Activated naive CD4-positive, alpha-beta T cell treated with Interleukin-2 at 50 U/mL for 16 hours (primary cell): ENCODE results near the gene TRIM60.
"Not testable (repeated sequence)": the region's sequence is repeated elsewhere in the genome, so short reads cannot be mapped to it uniquely, and the experiment has no call there.

ENCODE experiments used
- DNase-seq: peaks from one replicate; pipeline ENCODE4 v3.0.0-alpha.2; 2020

TRIM60 gene

GRCh38 chr4:165055601-165056000, 23.8 kb downstream of the TRIM60 start:
- no peak for DNase-seq

- no peak for DNase-seq
These were observed 26.9 kb downstream of the TRIM60 start for GRCh38 chr4:165058666-165059065.

- DNase-seq = no peak
These were observed 27.6 kb downstream of the TRIM60 start for GRCh38 chr4:165059386-165059785.

DNA sequence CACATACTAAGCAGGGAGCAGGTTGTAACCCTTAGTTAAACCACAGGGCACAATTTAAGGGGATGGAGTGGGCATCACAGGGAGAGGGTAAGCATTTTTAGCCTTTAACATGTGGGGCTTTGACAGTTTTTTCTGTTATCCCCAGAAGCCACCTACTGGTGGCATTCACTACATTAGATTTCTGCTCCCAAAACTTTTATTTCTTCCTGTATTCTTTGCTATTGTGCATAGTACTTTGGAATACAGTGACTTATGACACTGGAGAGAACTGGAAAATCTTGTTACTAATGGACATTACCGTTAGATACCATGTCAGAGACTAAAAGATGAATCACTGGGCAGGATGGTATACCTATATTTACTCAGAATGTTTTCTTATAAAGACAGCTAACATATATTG, 29.1 kb downstream of the TRIM60 start:
- DNase-seq = no peak

DNA sequence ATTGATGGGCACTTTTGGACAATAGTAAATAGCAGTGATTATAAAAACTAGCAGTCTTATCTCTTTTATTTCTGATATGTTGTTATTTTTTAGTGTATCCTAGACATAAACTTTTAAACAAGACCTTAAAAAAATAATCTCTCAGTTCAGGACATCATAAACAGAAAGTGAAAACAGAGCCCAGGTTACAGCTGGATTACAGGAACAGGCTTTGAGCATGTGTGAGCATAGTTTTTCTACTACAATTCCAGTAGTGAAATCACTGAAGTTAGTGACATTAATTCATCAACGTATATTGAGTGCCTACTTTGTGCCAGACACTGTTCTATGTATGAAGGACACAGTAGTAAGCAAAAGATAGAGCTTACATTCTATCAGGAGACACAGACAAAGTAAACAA, 38.8 kb downstream of the TRIM60 start:
- DNase-seq = no peak

DNA sequence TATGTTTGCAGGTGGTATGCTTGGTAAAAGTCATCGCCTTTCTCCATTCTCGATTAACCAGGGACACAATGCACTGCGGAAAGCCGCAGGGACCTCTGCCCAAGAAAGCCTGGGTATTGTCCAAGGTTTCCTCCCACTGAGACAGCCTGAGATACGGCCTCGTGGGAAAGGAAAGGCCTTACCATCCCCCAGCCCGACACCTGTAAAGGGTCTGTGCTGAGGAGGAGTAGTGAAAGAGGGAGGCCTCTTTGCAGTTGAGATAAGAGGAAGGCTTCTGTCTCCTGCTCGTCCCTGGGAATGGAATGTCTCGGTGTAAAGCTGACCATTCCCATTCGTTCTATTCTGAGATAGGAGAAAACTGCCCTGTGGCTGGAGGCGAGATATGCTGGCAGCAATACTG, 41.5 kb downstream of the TRIM60 start:
- DNase-seq = not testable (repeated sequence)

- no peak for DNase-seq
These were observed 45.3 kb downstream of the TRIM60 start for GRCh38 chr4:165077034-165077578.

DNA sequence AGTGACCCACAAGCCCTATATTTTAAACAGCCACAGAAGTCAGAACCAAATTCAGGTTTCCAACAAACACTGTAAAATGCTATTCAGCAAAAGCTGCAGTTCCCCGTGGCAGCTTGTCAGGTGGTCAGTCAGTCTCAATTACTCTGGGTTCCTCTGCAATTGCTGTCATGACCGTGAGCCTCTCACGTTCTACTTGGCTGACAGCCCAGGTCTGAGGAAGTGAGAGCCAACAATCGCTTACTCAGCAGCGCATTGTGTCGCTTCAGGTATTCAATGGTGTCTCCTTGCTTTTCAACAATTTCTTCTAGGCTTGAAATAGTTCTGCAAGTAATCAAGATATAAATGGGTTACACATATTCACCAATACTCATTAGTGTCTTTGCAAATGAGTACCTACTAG, 47.7 kb downstream of the TRIM60 start:
- DNase-seq = no peak

GRCh38 chr4:165084787-165085186, 53.0 kb downstream of the TRIM60 start:
- not testable (repeated sequence) for DNase-seq

DNA sequence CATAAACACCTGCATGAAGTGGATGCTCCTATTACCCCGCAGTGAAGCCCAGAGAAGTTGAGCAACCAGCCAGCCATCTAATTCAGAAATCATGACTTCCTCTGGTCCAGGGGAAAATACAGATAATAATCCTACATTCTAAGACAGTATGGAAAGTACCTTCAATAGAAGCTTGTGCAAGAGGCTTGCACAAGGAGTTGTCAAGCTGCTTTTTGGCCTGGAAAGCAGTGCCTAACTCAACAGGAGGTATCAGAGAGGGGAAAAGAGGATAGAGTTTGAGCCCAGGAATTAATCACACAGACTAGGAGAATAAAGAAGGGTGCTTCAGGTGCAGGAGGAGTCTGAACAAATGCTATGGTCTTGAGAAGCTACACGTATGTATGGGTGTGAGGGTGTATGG, 54.1 kb downstream of the TRIM60 start:
- DNase-seq = no peak

GRCh38 chr4:165088366-165088765, 56.6 kb downstream of the TRIM60 start:
- DNase-seq = no peak
